ENCODE data around the gene TMEM81. TPM values are rescaled to one million over a fixed set of nuclear protein-coding genes. Genes with fewer than 3 reads are reported as not detected.

Gene TMEM81
- total RNA-seq, 2 donors from 2014 or later = 2.4 to 2.9 TPM

DNA sequence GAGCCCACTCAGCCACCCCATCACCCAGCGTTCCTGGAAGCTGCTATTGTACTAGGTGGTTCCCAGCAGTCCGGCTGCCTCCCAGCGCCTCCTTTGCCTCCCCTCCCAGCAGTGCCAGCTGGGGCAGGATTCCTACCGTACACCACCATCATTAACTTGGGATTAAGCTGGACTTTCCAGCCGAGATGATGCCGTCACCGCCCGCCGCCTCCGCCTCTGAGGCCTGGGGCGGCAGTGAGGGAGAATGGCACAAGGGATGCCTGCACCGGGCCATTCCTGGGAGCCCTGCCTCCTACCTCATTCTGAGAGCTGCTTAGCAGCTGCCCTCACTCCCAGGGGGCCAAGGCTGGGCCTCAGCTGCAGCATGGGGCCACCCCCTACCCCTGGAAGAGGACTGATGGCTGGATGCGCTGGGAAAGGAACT, 28.1 kb downstream of the TMEM81 start:
- DNase-seq (ENCODE audit: low spot score) = no peak
- TF ChIP-seq CTCF (IDR thresholded peaks at IDR 0.05) = no peak
- Histone ChIP-seq H3K27ac (no peak overlapping the region), H3K4me1 (no peaks in the 10 kb centered on the region), H3K36me3 (no peaks in the 10 kb centered on the region), H3K27me3 (no peaks in the 10 kb centered on the region), H3K9me3 (no peaks in the 10 kb centered on the region), H3K4me3 (no peak overlapping the region)

- H3K36me3 ChIP-seq = no peaks in the 10 kb centered on the region
- no peaks in the 10 kb centered on the region for H3K4me1 ChIP-seq
- no peak for DNase-seq (ENCODE audit: low spot score)
- no peak overlapping the region for H3K27ac ChIP-seq
- TF ChIP-seq CTCF (IDR thresholded peaks at IDR 0.05) = no peak
- no peak overlapping the region for H3K4me3 ChIP-seq
- H3K9me3 ChIP-seq = no peaks in the 10 kb centered on the region
- no peaks in the 10 kb centered on the region for H3K27me3 ChIP-seq
Observed at GRCh38 chr1:205054013-205054412, 30.2 kb downstream of the TMEM81 start.

DNA sequence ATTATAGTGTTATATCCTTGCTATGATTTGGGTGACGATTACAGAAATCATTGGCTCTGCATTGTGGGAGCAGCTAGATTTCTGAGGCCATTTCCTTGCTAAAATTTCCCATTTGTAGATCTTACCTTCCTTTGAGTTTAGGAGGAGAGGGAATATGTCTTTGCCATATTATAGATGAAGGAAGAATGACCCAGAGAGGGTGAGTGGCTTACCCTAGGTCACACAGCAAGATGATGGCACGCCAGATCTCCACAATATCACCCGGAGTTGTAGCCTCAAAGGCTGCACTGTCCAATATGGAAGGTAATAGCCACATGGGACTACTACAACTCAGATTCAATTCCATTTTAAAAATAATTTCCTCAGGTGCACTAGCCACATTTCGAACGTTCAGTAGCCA, 31.0 kb downstream of the TMEM81 start:
- Histone ChIP-seq H3K27me3 (no peaks in the 10 kb centered on the region), H3K4me1 (no peaks in the 10 kb centered on the region), H3K27ac (no peak overlapping the region), H3K4me3 (no peak overlapping the region), H3K36me3 (no peaks in the 10 kb centered on the region), H3K9me3 (no peaks in the 10 kb centered on the region)
- no peak for DNase-seq (ENCODE audit: low spot score)
- no peak for TF ChIP-seq CTCF (IDR thresholded peaks at IDR 0.05)

DNA sequence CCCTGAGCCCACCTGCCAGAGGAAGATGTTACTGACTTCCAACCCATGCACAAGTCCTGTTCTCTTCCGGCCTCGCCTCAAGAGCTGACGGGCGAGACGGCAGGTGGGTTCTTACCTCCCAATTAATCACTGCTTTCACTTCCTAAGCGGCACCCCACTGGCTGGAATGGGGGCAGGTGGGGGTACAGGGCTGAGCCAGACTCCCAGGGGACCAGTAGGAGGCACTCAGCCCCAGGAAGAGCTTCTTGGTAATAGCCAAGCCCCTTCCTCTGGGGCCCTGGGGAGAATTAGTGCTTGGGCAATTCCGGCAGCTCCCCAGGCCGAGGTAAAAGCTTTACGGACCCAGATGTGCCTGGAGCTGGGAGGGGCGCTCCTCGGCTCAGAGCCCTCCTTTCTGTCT, 31.6 kb downstream of the TMEM81 start:
- Histone ChIP-seq H3K27ac (no peak overlapping the region), H3K4me3 (no peak overlapping the region), H3K9me3 (no peaks in the 10 kb centered on the region), H3K27me3 (no peaks in the 10 kb centered on the region), H3K36me3 (no peaks in the 10 kb centered on the region), H3K4me1 (no peaks in the 10 kb centered on the region)
- no peak for TF ChIP-seq CTCF (IDR thresholded peaks at IDR 0.05)
- DNase-seq (ENCODE audit: low spot score) = no peak

GRCh38 chr1:205049479-205049878, 34.8 kb downstream of the TMEM81 start:
- no peaks in the 10 kb centered on the region for H3K9me3 ChIP-seq
- no peaks in the 10 kb centered on the region for H3K36me3 ChIP-seq
- no peak for DNase-seq (ENCODE audit: low spot score)
- no peak for TF ChIP-seq CTCF (IDR thresholded peaks at IDR 0.05)
- peaks cover 0 to 7% of the 10 kb centered on the region in 2 donors for H3K27me3 ChIP-seq
- H3K4me3 ChIP-seq = no peak overlapping the region
- no peak overlapping the region for H3K27ac ChIP-seq
- H3K4me1 ChIP-seq = no peaks in the 10 kb centered on the region

- no peak for DNase-seq (ENCODE audit: low spot score)
- Histone ChIP-seq H3K4me1 (peaks cover 0 to under 1% of the 10 kb centered on the region in 2 donors), H3K27me3 (peaks cover 0 to 18% of the 10 kb centered on the region in 2 donors), H3K36me3 (no peaks in the 10 kb centered on the region), H3K4me3 (no peak overlapping the region), H3K9me3 (no peaks in the 10 kb centered on the region), H3K27ac (no peak overlapping the region)
- no peak for TF ChIP-seq CTCF (IDR thresholded peaks at IDR 0.05)
Observed at GRCh38 chr1:205048382-205048781, 35.9 kb downstream of the TMEM81 start.
